Ovary (tissue), 3 donors: ENCODE measurements around the gene PACSIN2.

Experiments
- EP300 ChIP-seq: sonication (generic); formaldehyde crosslinking; IDR thresholded peaks from one replicate; pipeline ENCODE4 v1.6.1; 2017; ENCODE audit warnings: antibody characterized with exemption
- TF ChIP-seq, protein P1 (sequence below), 3 donors: fragments of 450-650 bp in 2 of 3; fragments of 200-600 bp in 1 of 3; IDR thresholded peaks; one replicate each; pipeline versions ENCODE4 v1.5.1 to v1.8.0; 2016 to 2022; ENCODE audit warnings: antibody characterized with exemption in 3 of 3, mild to moderate bottlenecking in 1 of 3
- donor health status: DM: no; HTN: no; CAD: no.

DNA sequence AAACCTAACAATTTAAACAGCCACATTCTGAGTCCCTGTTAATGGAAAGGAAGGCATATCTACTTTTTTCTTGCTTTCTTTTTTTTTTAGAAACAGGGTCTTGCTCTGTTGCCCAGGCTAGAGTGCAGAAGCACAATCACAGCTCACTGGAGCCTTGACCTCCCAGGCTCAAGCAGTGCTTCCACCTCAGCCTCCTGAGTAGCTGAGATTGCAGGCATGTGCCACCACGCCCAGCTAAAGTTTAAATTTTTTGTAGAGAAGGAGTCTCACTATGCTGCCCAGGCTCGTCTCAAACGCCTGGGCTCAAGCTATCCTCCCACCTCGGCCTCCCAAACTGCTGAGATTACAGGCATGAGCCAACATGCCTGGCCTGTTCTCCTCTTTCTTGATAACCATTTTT is 183.2 kb downstream of the PACSIN2 start:
- TF ChIP-seq EP300 = no peak
- TF ChIP-seq, protein P1, sequence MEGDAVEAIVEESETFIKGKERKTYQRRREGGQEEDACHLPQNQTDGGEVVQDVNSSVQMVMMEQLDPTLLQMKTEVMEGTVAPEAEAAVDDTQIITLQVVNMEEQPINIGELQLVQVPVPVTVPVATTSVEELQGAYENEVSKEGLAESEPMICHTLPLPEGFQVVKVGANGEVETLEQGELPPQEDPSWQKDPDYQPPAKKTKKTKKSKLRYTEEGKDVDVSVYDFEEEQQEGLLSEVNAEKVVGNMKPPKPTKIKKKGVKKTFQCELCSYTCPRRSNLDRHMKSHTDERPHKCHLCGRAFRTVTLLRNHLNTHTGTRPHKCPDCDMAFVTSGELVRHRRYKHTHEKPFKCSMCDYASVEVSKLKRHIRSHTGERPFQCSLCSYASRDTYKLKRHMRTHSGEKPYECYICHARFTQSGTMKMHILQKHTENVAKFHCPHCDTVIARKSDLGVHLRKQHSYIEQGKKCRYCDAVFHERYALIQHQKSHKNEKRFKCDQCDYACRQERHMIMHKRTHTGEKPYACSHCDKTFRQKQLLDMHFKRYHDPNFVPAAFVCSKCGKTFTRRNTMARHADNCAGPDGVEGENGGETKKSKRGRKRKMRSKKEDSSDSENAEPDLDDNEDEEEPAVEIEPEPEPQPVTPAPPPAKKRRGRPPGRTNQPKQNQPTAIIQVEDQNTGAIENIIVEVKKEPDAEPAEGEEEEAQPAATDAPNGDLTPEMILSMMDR (IDR thresholded peaks at IDR 0.05) = no peak
